Measurements from ENCODE around the gene TIMM13. TPM values are rescaled to one million over a fixed set of nuclear protein-coding genes. Genes with fewer than 3 reads are reported as not detected.
A peak's percentile ranks its signal among the peaks of the same experiment; 100 is the strongest.

TIMM13 gene
- total and polyA plus RNA-seq, 9 of the 15 experiments (the other 6 are each of a cell fraction or from before 2014, with no cell fraction given) = 17.6 to 215 (median 71.8) TPM

GRCh38 chr19:2426611-2427428 lies 566 bp downstream of the TIMM13 start (continued):
- TF ChIP-seq E2F6 (IDR thresholded peaks at IDR 0.05; ENCODE audit: borderline replicate concordance in 1 of 2, extremely low read depth in 1 of 2, insufficient read depth in 1 of 2, insufficient read length in 1 of 2, low read depth in 1 of 2, low read length in 1 of 2, poor library complexity in 1 of 2, severe bottlenecking in 1 of 2) (peak; percentile 72 to 86), MAX (CRISPR knock-in tag; IDR thresholded peaks at IDR 0.05) (peak; percentile 77)

- H2AFZ ChIP-seq (ENCODE audit: low read depth, low read length) = no peak overlapping the region
- H3K4me1 ChIP-seq (replicated peaks in 1 of 2; ENCODE audit: control insufficient read depth in 2 of 2, insufficient read depth in 2 of 2, low read length in 2 of 2) = peaks cover 11 to 76% of the 10 kb centered on the region in 2 experiments; a peak in 4 of 5 replicates
- in situ Hi-C loops (cut with MboI) = no loop called here
- ATAC-seq (no peak), FAIRE-seq (no peak), DNase-seq (ENCODE audit: extremely low read depth in 1 of 4, low spot score in 3 of 4) (no peak)
- H4K20me1 ChIP-seq (replicated peaks; ENCODE audit: control insufficient read depth, insufficient read depth, low read length) = peaks cover 10% of the 10 kb centered on the region; the same call in 1 of the 2 replicates
- H3K4me3 ChIP-seq = peak overlapping the region; percentile 98
- WGBS (ENCODE audit: insufficient coverage, low coverage, missing lambda C conversion rate) = 69% methylated on average over 21 of the region's 29 CpGs
- peak overlapping the region; percentile 98 for H3K4me2 ChIP-seq (ENCODE audit: insufficient read depth, low read length)
- no peaks in the 10 kb centered on the region for H3K9me1 ChIP-seq (ENCODE audit: control insufficient read depth, insufficient read depth, low read length)
- H3K9ac ChIP-seq (ENCODE audit: insufficient read depth in 1 of 2, low read depth in 2 of 2, low read length in 2 of 2) = peak overlapping the region; percentile 99 to 100
- CTCF ChIA-PET (ENCODE audit: low intra/inter-chr PET ratio) = no interaction called here
- H3K27ac ChIP-seq (ENCODE audit: extremely low read depth, low read depth, low read length) = peak overlapping the region; percentile 100
- intact Hi-C loops (cut with micrococcal nuclease) = no loop called here
- H3K36me3 ChIP-seq (ENCODE audit: control insufficient read depth, insufficient read depth, low read length) = peaks cover 67% of the 10 kb centered on the region; the same call in 2 of the 3 replicates
- H3K9me3 ChIP-seq (replicated peaks; ENCODE audit: control insufficient read depth, insufficient read depth, low read depth, low read length) = no peaks in the 10 kb centered on the region
- H3K27me3 ChIP-seq (ENCODE audit: control insufficient read depth in 2 of 2, insufficient read depth in 2 of 2, low read length in 2 of 2) = no peaks in the 10 kb centered on the region
- POLR2A ChIA-PET = interaction anchor here (0.5 to 1.7 kb wide), 5 partner anchors 13 to 197 kb away, joined by 3 to 5 read pairs (median 4); no protein-coding TSS in a partner anchor
- peaks cover 43% of the 10 kb centered on the region for H3K79me2 ChIP-seq (ENCODE audit: control insufficient read depth, insufficient read depth, low read length)
- BruUV-seq (replicated peaks) = no TSS peak
- TF ChIP-seq YBX1 (IDR thresholded peaks at IDR 0.05) = no peak
- TF ChIP-seq MXI1 (IDR thresholded peaks at IDR 0.05; ENCODE audit: low read depth, low read length) = no peak
- TF ChIP-seq RBM17 (IDR thresholded peaks at IDR 0.05; ENCODE audit: borderline replicate concordance, low read depth, low read length) = no peak
- TF ChIP-seq SRSF3 (IDR thresholded peaks at IDR 0.05; ENCODE audit: insufficient read depth, low read length) = no peak
- TF ChIP-seq RBFOX2 (IDR thresholded peaks at IDR 0.05; ENCODE audit: low read depth, low read length) = peak; percentile 43
- no peak for TF ChIP-seq MYC (IDR thresholded peaks at IDR 0.05; ENCODE audit: low read depth, low read length)
- no peak for TF ChIP-seq MYC (CRISPR knock-in tag; IDR thresholded peaks at IDR 0.05; ENCODE audit: borderline replicate concordance, low read depth)
- no peak for TF ChIP-seq PHB2 (IDR thresholded peaks at IDR 0.05; ENCODE audit: low read depth)
- TF ChIP-seq POLR2G (IDR thresholded peaks at IDR 0.05; ENCODE audit: low read depth, low read length) = peak; percentile 63
- TF ChIP-seq ZNF740 (CRISPR knock-in tag; IDR thresholded peaks at IDR 0.05) = peak; percentile 63; the same call in 1 of the 2 replicates
- no peak for TF ChIP-seq ZNF740 (tag; IDR thresholded peaks at IDR 0.05)
- TF ChIP-seq ZNF224 (CRISPR knock-in tag; IDR thresholded peaks at IDR 0.05) = no peak
- TF ChIP-seq ZNF551 (CRISPR knock-in tag; IDR thresholded peaks at IDR 0.05) = no peak
Measured at GRCh38 chr19:2425622-2426581, 1.5 kb downstream of the TIMM13 start.

Measured in K562 (cell line).